GM12878 (cell line): Measurements from ENCODE around the gene RCHY1. TPM values are rescaled to one million over a fixed set of nuclear protein-coding genes. Genes with fewer than 3 reads are reported as not detected.

Experiments
- ATAC-seq: fragments of 200-7000 bp; cut with Tn5 transposase; 3 replicates; pipeline ENCODE4 v1.9.1; 2020; ENCODE audit warnings: mild to moderate bottlenecking, moderate library complexity
- BruUV-seq: library from RNA; stranded (reverse); fragments of 400-500 nt; replicated peaks from 2 replicates; lab custom pipeline; 2021; lab: Mats Ljungman, UMichigan
- CTCF ChIA-PET: fragments of 300-600 bp; sonication (Branson Sonifier 250); formaldehyde crosslinking; extraction: SDS; loops from one replicate; lab custom pipeline; 2021; ENCODE audit warnings: inconsistent platforms; lab: Yijun Ruan, JAX
- POLR2A ChIA-PET: fragments of 350-600 bp; formaldehyde crosslinking; extraction: SDS; loops from one replicate; lab custom pipeline; 2021; ENCODE audit warnings: inconsistent platforms; lab: Charles Lee
- RAD21 ChIA-PET: fragments of 300-600 bp; sonication (Branson Sonifier 250); formaldehyde crosslinking; loops from one replicate; lab custom pipeline; 2023; ENCODE audit warnings: antibody characterized with exemption; ENCODE audit not compliant: unreplicated experiment; lab: Charles Lee
- SMC1A ChIA-PET: fragments of 300-600 bp; sonication (Branson Sonifier 250); formaldehyde crosslinking; loops from one replicate; lab custom pipeline; 2023; ENCODE audit not compliant: unreplicated experiment, uncharacterized antibody; lab: Charles Lee
- DNase-seq: peaks from one replicate; pipeline ENCODE4 v3.0.0-alpha.2; 2011; ENCODE audit warnings: low read depth, low spot score
- FAIRE-seq: peaks from 3 replicates; lab custom pipeline; 2011; peaks lifted over from hg19 to GRCh38; lab: Jason Lieb, UNC
- H2AFZ ChIP-seq: 2 replicates; pipeline ENCODE4 v1.6.0; 2011; ENCODE audit warnings: low read depth, low read length, control low read depth; ENCODE audit not compliant: control insufficient read depth
- H3K27ac ChIP-seq: 2 replicates; pipeline ENCODE4 v1.5.1; 2011; ENCODE audit warnings: control low read depth; ENCODE audit not compliant: control insufficient read depth, insufficient read depth
- H3K27me3 ChIP-seq, 2 experiments: replicated peaks in 1 of 2; 2 replicates each; pipeline versions ENCODE4 v1.6.0 to v1.6.1; 2011; ENCODE audit warnings: low read length in 1 of 2; ENCODE audit not compliant: control insufficient read depth in 2 of 2, insufficient read depth in 2 of 2
- H3K36me3 ChIP-seq, 2 experiments: 2 replicates each; pipeline ENCODE4 v1.5.1; 2011; ENCODE audit warnings: low read length in 1 of 2; ENCODE audit not compliant: control insufficient read depth in 2 of 2, insufficient read depth in 2 of 2
- H3K4me1 ChIP-seq: 2 replicates; pipeline ENCODE4 v1.6.1; 2011; ENCODE audit warnings: mild to moderate bottlenecking, low read length, moderate library complexity, mixed read lengths; ENCODE audit not compliant: control insufficient read depth, insufficient read depth
- H3K4me2 ChIP-seq: 2 replicates; pipeline ENCODE4 v1.6.0; 2011; ENCODE audit warnings: control low read depth; ENCODE audit not compliant: control insufficient read depth, insufficient read depth
- H3K4me3 ChIP-seq: fragments of 200-600 bp; sonication (generic); 2 replicates; pipeline ENCODE4 v1.5.1; 2016
- H3K79me2 ChIP-seq: 2 replicates; pipeline ENCODE4 v1.6.0; 2011; ENCODE audit warnings: low read length; ENCODE audit not compliant: control insufficient read depth, insufficient read depth
- H3K9ac ChIP-seq: 2 replicates; pipeline ENCODE4 v1.8.0; 2011; ENCODE audit warnings: low read length, control low read depth, mixed read lengths; ENCODE audit not compliant: control insufficient read depth, insufficient read depth
- H3K9me3 ChIP-seq: replicated peaks from 3 replicates; pipeline ENCODE4 v1.5.1; 2011; ENCODE audit warnings: mild to moderate bottlenecking, low read length; ENCODE audit not compliant: control insufficient read depth, insufficient read depth
- H4K20me1 ChIP-seq: 2 replicates; pipeline ENCODE4 v1.6.0; 2011; ENCODE audit not compliant: control insufficient read depth, insufficient read depth
- CBFB ChIP-seq: IDR thresholded peaks from 2 replicates; pipeline ENCODE4 v1.6.1; 2016; ENCODE audit warnings: antibody characterized with exemption, low read depth
- CBX5 ChIP-seq: sonication (generic); IDR thresholded peaks from 2 replicates; pipeline ENCODE4 v1.6.1; 2016; ENCODE audit warnings: low read depth, moderate library complexity, mild to moderate bottlenecking, inconsistent platforms
- IRF4 ChIP-seq: IDR thresholded peaks from 2 replicates; pipeline ENCODE4 v1.6.1; 2011; ENCODE audit warnings: low read depth, low read length
- POLR2AphosphoS2 ChIP-seq: IDR thresholded peaks from 2 replicates; pipeline ENCODE4 v1.6.1; 2011; ENCODE audit warnings: low read depth, mild to moderate bottlenecking, low read length, improper control_type of control experiment, moderate library complexity
- SUZ12 ChIP-seq: fragments of 200-600 bp; sonication (generic); IDR thresholded peaks from one replicate; pipeline ENCODE4 v1.6.1; 2018; ENCODE audit warnings: antibody characterized with exemption, mild to moderate bottlenecking; ENCODE audit not compliant: unreplicated experiment
- WGBS: methylation state at CpG from one replicate; pipeline ENCODE4 v1.1.6; 2016; ENCODE audit warnings: low lambda C conversion rate; ENCODE audit not compliant: insufficient replicate concordance, insufficient coverage; ENCODE audit errors: missing lambda C conversion rate; 5-methylcytosine and 5-hydroxymethylcytosine counted together
- in situ Hi-C: fragments of 300-500 bp; cut with MboI; formaldehyde crosslinking; loops from 9 replicates; pipeline ENCODE4 v1.14.3; 2018; ENCODE audit warnings: mixed read lengths
- intact Hi-C: fragments of 100-400 bp; cut with micrococcal nuclease; formaldehyde crosslinking; loops from one replicate; pipeline ENCODE4 v1.14.2; 2022; ENCODE audit not compliant: unreplicated experiment
- polyA plus RNA-seq, 11 experiments: library from polyadenylated mRNA; depleted of rRNA in 4 of 11; unstranded in 6 of 11; stranded (reverse) in 5 of 11; fragments of >200 nt; fragmentation: Nextera tagmentation in 4 of 11; fragmentation: Illumina TruSeq in 1 of 11; extraction: Ambion mirVana in 4 of 11; extraction: Trizol in 1 of 11; gene quantifications; 1 replicate in 1 of 11; 2 replicates in 10 of 11; pipeline versions ENCODE4 v1.2.1 to v1.2.3, GENCODE V29; 2011 to 2016; ENCODE audit warnings: inconsistent platforms in 2 of 11, missing spikeins in 2 of 11, low read depth in 1 of 11
- total RNA-seq, 4 experiments: library from RNA; depleted of rRNA in 3 of 4; stranded (reverse); fragments of >200 nt in 3 of 4; fragmentation: Illumina TruSeq in 1 of 4; extraction: Trizol in 1 of 4; gene quantifications; 2 replicates each; pipeline versions ENCODE4 v1.2.1 to v1.2.3, GENCODE V29; 2013 to 2021
- TF ChIP-seq, protein P1 (sequence below): fragments of 450-650 bp; IDR thresholded peaks from 2 replicates; pipeline ENCODE4 v1.6.1; 2017; ENCODE audit warnings: mild to moderate bottlenecking, moderate library complexity
- TF ChIP-seq, protein P2 (sequence below): fragments of 450-650 bp; IDR thresholded peaks from 2 replicates; pipeline ENCODE4 v1.6.1; 2018; ENCODE audit warnings: mild to moderate bottlenecking, low read depth, moderate library complexity; ENCODE audit not compliant: partially characterized antibody

RCHY1 gene
- total and polyA plus RNA-seq, 10 of the 15 experiments (the other 5 are each of a cell fraction or from before 2014, with no cell fraction given) = 12.0 to 50.6 (median 26.4) TPM

DNA sequence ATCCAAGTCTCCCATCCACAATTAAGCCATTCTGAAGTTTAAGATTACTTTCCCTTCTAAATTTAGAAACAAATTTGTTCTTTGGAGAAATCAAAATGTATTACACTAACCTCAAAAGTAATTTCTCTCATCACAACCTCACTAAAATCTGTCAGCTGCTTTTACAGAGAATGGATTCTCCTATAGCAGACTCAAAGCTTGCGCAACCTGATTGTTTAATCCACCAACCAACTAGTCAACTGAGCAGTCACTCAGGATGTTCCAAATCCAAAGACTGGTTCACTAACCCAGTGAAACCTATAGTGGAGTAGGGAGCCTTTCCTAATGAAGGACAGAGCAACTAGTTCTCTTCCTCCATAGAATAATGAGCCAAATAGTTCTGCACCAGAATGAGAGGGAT lies 44.3 kb downstream of the RCHY1 start (continued):
- TF ChIP-seq CBX5 = no peak

DNA sequence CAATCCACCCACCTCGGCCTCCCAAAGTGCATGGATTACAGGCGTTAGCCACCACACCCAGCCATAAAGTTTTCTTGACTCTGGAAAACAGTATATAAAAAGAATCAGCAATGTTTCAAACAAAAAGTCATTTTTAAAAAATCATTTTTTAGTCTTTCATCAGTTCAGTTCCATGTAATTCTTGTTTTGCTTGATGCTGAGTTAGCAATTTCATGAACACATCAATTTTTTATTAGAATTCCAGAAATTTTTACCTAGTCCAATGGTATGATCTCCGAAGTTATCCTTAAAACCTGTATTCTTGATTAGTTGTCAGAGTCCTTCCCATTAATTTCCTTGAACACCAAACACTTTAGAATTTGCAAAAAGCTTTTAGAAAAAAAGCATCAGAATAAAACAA lies 56.8 kb downstream of the RCHY1 start:
- FAIRE-seq (no peak), DNase-seq (no peak), ATAC-seq (no peak)
- H3K9ac ChIP-seq = no peak overlapping the region
- no TSS peak for BruUV-seq
- no peaks in the 10 kb centered on the region for H3K79me2 ChIP-seq
- H3K9me3 ChIP-seq = no peaks in the 10 kb centered on the region
- H3K27me3 ChIP-seq = no peaks in the 10 kb centered on the region
- intact Hi-C loops (no loop called here), in situ Hi-C loops (no loop called here)
- ChIA-PET POLR2A (no interaction called here), CTCF (no interaction called here), SMC1A (no interaction called here), RAD21 (no interaction called here)
- H3K4me1 ChIP-seq = no peaks in the 10 kb centered on the region
- no peak overlapping the region for H2AFZ ChIP-seq
- H4K20me1 ChIP-seq = no peaks in the 10 kb centered on the region
- WGBS = 5% methylated on average over 3 of the region's 3 CpGs
- TF ChIP-seq SUZ12 (no peak), CBFB (no peak), POLR2AphosphoS2 (no peak), IRF4 (no peak)
- TF ChIP-seq, protein P1, sequence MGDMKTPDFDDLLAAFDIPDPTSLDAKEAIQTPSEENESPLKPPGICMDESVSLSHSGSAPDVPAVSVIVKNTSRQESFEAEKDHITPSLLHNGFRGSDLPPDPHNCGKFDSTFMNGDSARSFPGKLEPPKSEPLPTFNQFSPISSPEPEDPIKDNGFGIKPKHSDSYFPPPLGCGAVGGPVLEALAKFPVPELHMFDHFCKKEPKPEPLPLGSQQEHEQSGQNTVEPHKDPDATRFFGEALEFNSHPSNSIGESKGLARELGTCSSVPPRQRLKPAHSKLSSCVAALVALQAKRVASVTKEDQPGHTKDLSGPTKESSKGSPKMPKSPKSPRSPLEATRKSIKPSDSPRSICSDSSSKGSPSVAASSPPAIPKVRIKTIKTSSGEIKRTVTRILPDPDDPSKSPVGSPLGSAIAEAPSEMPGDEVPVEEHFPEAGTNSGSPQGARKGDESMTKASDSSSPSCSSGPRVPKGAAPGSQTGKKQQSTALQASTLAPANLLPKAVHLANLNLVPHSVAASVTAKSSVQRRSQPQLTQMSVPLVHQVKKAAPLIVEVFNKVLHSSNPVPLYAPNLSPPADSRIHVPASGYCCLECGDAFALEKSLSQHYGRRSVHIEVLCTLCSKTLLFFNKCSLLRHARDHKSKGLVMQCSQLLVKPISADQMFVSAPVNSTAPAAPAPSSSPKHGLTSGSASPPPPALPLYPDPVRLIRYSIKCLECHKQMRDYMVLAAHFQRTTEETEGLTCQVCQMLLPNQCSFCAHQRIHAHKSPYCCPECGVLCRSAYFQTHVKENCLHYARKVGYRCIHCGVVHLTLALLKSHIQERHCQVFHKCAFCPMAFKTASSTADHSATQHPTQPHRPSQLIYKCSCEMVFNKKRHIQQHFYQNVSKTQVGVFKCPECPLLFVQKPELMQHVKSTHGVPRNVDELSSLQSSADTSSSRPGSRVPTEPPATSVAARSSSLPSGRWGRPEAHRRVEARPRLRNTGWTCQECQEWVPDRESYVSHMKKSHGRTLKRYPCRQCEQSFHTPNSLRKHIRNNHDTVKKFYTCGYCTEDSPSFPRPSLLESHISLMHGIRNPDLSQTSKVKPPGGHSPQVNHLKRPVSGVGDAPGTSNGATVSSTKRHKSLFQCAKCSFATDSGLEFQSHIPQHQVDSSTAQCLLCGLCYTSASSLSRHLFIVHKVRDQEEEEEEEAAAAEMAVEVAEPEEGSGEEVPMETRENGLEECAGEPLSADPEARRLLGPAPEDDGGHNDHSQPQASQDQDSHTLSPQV = no peak
- TF ChIP-seq, protein P2, sequence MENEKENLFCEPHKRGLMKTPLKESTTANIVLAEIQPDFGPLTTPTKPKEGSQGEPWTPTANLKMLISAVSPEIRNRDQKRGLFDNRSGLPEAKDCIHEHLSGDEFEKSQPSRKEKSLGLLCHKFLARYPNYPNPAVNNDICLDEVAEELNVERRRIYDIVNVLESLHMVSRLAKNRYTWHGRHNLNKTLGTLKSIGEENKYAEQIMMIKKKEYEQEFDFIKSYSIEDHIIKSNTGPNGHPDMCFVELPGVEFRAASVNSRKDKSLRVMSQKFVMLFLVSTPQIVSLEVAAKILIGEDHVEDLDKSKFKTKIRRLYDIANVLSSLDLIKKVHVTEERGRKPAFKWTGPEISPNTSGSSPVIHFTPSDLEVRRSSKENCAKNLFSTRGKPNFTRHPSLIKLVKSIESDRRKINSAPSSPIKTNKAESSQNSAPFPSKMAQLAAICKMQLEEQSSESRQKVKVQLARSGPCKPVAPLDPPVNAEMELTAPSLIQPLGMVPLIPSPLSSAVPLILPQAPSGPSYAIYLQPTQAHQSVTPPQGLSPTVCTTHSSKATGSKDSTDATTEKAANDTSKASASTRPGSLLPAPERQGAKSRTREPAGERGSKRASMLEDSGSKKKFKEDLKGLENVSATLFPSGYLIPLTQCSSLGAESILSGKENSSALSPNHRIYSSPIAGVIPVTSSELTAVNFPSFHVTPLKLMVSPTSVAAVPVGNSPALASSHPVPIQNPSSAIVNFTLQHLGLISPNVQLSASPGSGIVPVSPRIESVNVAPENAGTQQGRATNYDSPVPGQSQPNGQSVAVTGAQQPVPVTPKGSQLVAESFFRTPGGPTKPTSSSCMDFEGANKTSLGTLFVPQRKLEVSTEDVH = no peak
- H3K27ac ChIP-seq = no peak overlapping the region
- no peak overlapping the region for H3K4me3 ChIP-seq
- no peaks in the 10 kb centered on the region for H3K36me3 ChIP-seq
- H3K4me2 ChIP-seq = no peak overlapping the region
